Measurements from ENCODE around the gene CDC42EP2. TPM values are rescaled to one million over a fixed set of nuclear protein-coding genes. Genes with fewer than 3 reads are reported as not detected.

CDC42EP2 gene
- polyA plus RNA-seq, 1 donor (not counting 4 experiments of a cell fraction or from before 2014, with no cell fraction given), result 6.1 TPM

GRCh38 chr11:65280646-65281045, 34.0 kb upstream of the CDC42EP2 start:
- Histone ChIP-seq H4K20me1 (ENCODE audit: control insufficient read depth, extremely low read depth, insufficient read depth, low read length) (no peaks in the 10 kb centered on the region), H3K36me3 (ENCODE audit: control insufficient read depth in 2 of 2, extremely low read depth in 1 of 2, insufficient read depth in 2 of 2, low read length in 2 of 2) (peaks cover 9 to 33% of the 10 kb centered on the region in 2 experiments), H3K9me3 (ENCODE audit: control insufficient read depth, low read depth, low read length) (no peaks in the 10 kb centered on the region), H3K4me1 (ENCODE audit: control insufficient read depth, extremely low read depth, insufficient read depth, low read length) (peaks cover 21% of the 10 kb centered on the region), H3K9ac (ENCODE audit: control insufficient read depth, extremely low read depth, insufficient read depth, low read length) (no peak overlapping the region), H3K4me2 (ENCODE audit: control insufficient read depth, extremely low read depth, insufficient read depth, low read depth, low read length) (no peak overlapping the region), H3K27me3 (ENCODE audit: control insufficient read depth, extremely low read depth, insufficient read depth, low read length) (no peaks in the 10 kb centered on the region), H2AFZ (ENCODE audit: control insufficient read depth, low read length) (no peak overlapping the region), H3K4me3 (ENCODE audit: control insufficient read depth in 2 of 3, extremely low read depth in 1 of 3, insufficient read depth in 2 of 3, low read depth in 1 of 3, low read length in 3 of 3) (no peak overlapping the region), H3K27ac (ENCODE audit: control insufficient read depth, insufficient read depth, low read length) (peak overlapping the region; percentile 68), H3K9me1 (ENCODE audit: control insufficient read depth, extremely low read depth, insufficient read depth, low read length) (no peaks in the 10 kb centered on the region), H3K79me2 (ENCODE audit: control insufficient read depth, insufficient read depth, low read length) (no peaks in the 10 kb centered on the region)
- TF ChIP-seq CTCF (optimal IDR thresholded peaks at IDR 0.05 in 1 of 3, IDR thresholded peaks at IDR 0.05 in 1 of 3, conservative IDR thresholded peaks at IDR 0.05 in 1 of 3; ENCODE audit: extremely low read depth in 1 of 3, insufficient read depth in 2 of 3, low read length in 3 of 3) (no peak), EZH2 (IDR thresholded peaks at IDR 0.05; ENCODE audit: low read length) (no peak)
- no peak for DNase-seq (ENCODE audit: low read depth, low spot score)
- dilution Hi-C loops (cut with MboI; ENCODE audit: extremely low pct_ligation_motif_present, low sequenced_read_pairs), result no loop called here
- FAIRE-seq, result no peak

- Histone ChIP-seq H3K79me2 (ENCODE audit: control insufficient read depth, insufficient read depth, low read length) (no peaks in the 10 kb centered on the region), H3K27ac (ENCODE audit: control insufficient read depth, insufficient read depth, low read length) (no peak overlapping the region), H3K9ac (ENCODE audit: control insufficient read depth, extremely low read depth, insufficient read depth, low read length) (no peak overlapping the region), H3K36me3 (ENCODE audit: control insufficient read depth in 2 of 2, extremely low read depth in 1 of 2, insufficient read depth in 2 of 2, low read length in 2 of 2) (peaks cover 9 to 29% of the 10 kb centered on the region in 2 experiments), H3K4me1 (ENCODE audit: control insufficient read depth, extremely low read depth, insufficient read depth, low read length) (no peaks in the 10 kb centered on the region), H3K4me2 (ENCODE audit: control insufficient read depth, extremely low read depth, insufficient read depth, low read depth, low read length) (no peak overlapping the region), H2AFZ (ENCODE audit: control insufficient read depth, low read length) (no peak overlapping the region), H3K4me3 (ENCODE audit: control insufficient read depth in 2 of 3, extremely low read depth in 1 of 3, insufficient read depth in 2 of 3, low read depth in 1 of 3, low read length in 3 of 3) (no peak overlapping the region), H3K27me3 (ENCODE audit: control insufficient read depth, extremely low read depth, insufficient read depth, low read length) (no peaks in the 10 kb centered on the region), H3K9me3 (ENCODE audit: control insufficient read depth, low read depth, low read length) (no peaks in the 10 kb centered on the region), H4K20me1 (ENCODE audit: control insufficient read depth, extremely low read depth, insufficient read depth, low read length) (no peaks in the 10 kb centered on the region), H3K9me1 (ENCODE audit: control insufficient read depth, extremely low read depth, insufficient read depth, low read length) (no peaks in the 10 kb centered on the region)
- FAIRE-seq, result no peak
- no peak for DNase-seq (ENCODE audit: low read depth, low spot score)
- TF ChIP-seq CTCF (optimal IDR thresholded peaks at IDR 0.05 in 1 of 3, IDR thresholded peaks at IDR 0.05 in 1 of 3, conservative IDR thresholded peaks at IDR 0.05 in 1 of 3; ENCODE audit: extremely low read depth in 1 of 3, insufficient read depth in 2 of 3, low read length in 3 of 3) (no peak), EZH2 (IDR thresholded peaks at IDR 0.05; ENCODE audit: low read length) (no peak)
- dilution Hi-C loops (cut with MboI; ENCODE audit: extremely low pct_ligation_motif_present, low sequenced_read_pairs), result no loop called here
These were observed 28.0 kb upstream of the CDC42EP2 start for GRCh38 chr11:65286686-65287085.

All from keratinocyte (primary cell).